Mesodermal cell (in vitro differentiated cells): ENCODE data around the gene TCHP.

ENCODE experiments used
- H3K27ac ChIP-seq: 2 replicates; pipeline ENCODE4 v1.7.0; 2013; ENCODE audit warnings: mild to moderate bottlenecking, low read depth, low read length, moderate library complexity; ENCODE audit not compliant: severe bottlenecking
- H3K36me3 ChIP-seq: 2 replicates; pipeline ENCODE4 v1.7.1; 2013; ENCODE audit warnings: mild to moderate bottlenecking, low read length, moderate library complexity; ENCODE audit not compliant: control insufficient read depth, insufficient read depth
- H3K4me1 ChIP-seq: one replicate; pipeline ENCODE4 v1.7.1; 2013; ENCODE audit warnings: mild to moderate bottlenecking, low read length; ENCODE audit not compliant: insufficient read depth, control insufficient read depth, poor library complexity, severe bottlenecking
- H3K4me3 ChIP-seq: 2 replicates; pipeline ENCODE4 v1.7.0; 2013; ENCODE audit warnings: low read length, control low read depth, mild to moderate bottlenecking; ENCODE audit not compliant: insufficient read depth, poor library complexity, severe bottlenecking; ENCODE audit errors: extremely low read depth
- H3K9me3 ChIP-seq: 2 replicates; pipeline ENCODE4 v1.7.1; 2013; ENCODE audit warnings: mild to moderate bottlenecking, low read length, moderate library complexity; ENCODE audit not compliant: control insufficient read depth
- WGBS, 2 experiments: methylation state at CpG; one replicate each; pipeline ENCODE4 v1.1.5; 2013; ENCODE audit warnings: missing lambda C conversion rate in 2 of 2; ENCODE audit not compliant: insufficient coverage in 2 of 2; 5-methylcytosine and 5-hydroxymethylcytosine counted together

The TCHP gene

GRCh38 chr12:109864916-109865315, 35.2 kb upstream of the TCHP start:
- peaks cover 4% of the 10 kb centered on the region for H3K36me3 ChIP-seq
- H3K4me1 ChIP-seq, result peaks cover 9% of the 10 kb centered on the region
- H3K27ac ChIP-seq, result no peak overlapping the region
- 85 to 88% methylated on average over 3 of the region's 3 CpGs for WGBS, 2 experiments
- no peaks in the 10 kb centered on the region for H3K9me3 ChIP-seq
- no peak overlapping the region for H3K4me3 ChIP-seq

GRCh38 chr12:109868182-109869051, 31.7 kb upstream of the TCHP start:
- Histone ChIP-seq H3K4me1 (peaks cover 9% of the 10 kb centered on the region), H3K27ac (no peak overlapping the region), H3K36me3 (peaks cover 11% of the 10 kb centered on the region), H3K9me3 (no peaks in the 10 kb centered on the region), H3K4me3 (no peak overlapping the region)
- WGBS, 2 experiments, result 94 to 96% methylated on average over 4 to 9 of the region's 9 CpGs

- peaks cover 11% of the 10 kb centered on the region for H3K36me3 ChIP-seq
- no peaks in the 10 kb centered on the region for H3K4me1 ChIP-seq
- no peaks in the 10 kb centered on the region for H3K9me3 ChIP-seq
- H3K27ac ChIP-seq, result peak overlapping the region; percentile 30
- whole genome bisulfite sequencing, 2 experiments, result 83 to 87% methylated on average over 2 of the region's 2 CpGs
- H3K4me3 ChIP-seq, result no peak overlapping the region
Observed at GRCh38 chr12:109870648-109871047, 29.4 kb upstream of the TCHP start.

- peak overlapping the region; percentile 30 for H3K27ac ChIP-seq
- no peaks in the 10 kb centered on the region for H3K9me3 ChIP-seq
- WGBS, 2 experiments, result 77 to 95% methylated on average over 5 to 7 of the region's 7 CpGs
- no peaks in the 10 kb centered on the region for H3K4me1 ChIP-seq
- H3K36me3 ChIP-seq, result peaks cover 11% of the 10 kb centered on the region
- no peak overlapping the region for H3K4me3 ChIP-seq
Observed at GRCh38 chr12:109871668-109872314, 28.3 kb upstream of the TCHP start.

- no peaks in the 10 kb centered on the region for H3K4me1 ChIP-seq
- no peaks in the 10 kb centered on the region for H3K9me3 ChIP-seq
- no peak overlapping the region for H3K27ac ChIP-seq
- WGBS, 2 experiments, result 76 to 79% methylated on average over 3 to 5 of the region's 6 CpGs
- no peak overlapping the region for H3K4me3 ChIP-seq
- H3K36me3 ChIP-seq, result peaks cover 8% of the 10 kb centered on the region
Observed at GRCh38 chr12:109873653-109874052, 26.4 kb upstream of the TCHP start.

GRCh38 chr12:109875572-109876131, 24.4 kb upstream of the TCHP start:
- no peaks in the 10 kb centered on the region for H3K4me1 ChIP-seq
- H3K9me3 ChIP-seq, result no peaks in the 10 kb centered on the region
- H3K27ac ChIP-seq, result no peak overlapping the region
- H3K4me3 ChIP-seq, result no peak overlapping the region
- 95% methylated on average over 5 of the region's 6 CpGs for WGBS, 2 experiments
- peaks cover 8% of the 10 kb centered on the region for H3K36me3 ChIP-seq

GRCh38 chr12:109876406-109876805, 23.7 kb upstream of the TCHP start:
- Histone ChIP-seq H3K27ac (no peak overlapping the region), H3K4me1 (peaks cover 1% of the 10 kb centered on the region), H3K36me3 (peaks cover 8% of the 10 kb centered on the region), H3K9me3 (no peaks in the 10 kb centered on the region), H3K4me3 (no peak overlapping the region)

GRCh38 chr12:109877504-109878246, 22.4 kb upstream of the TCHP start:
- Histone ChIP-seq H3K36me3 (peaks cover 5% of the 10 kb centered on the region), H3K9me3 (no peaks in the 10 kb centered on the region), H3K4me3 (no peak overlapping the region), H3K4me1 (peaks cover 4% of the 10 kb centered on the region), H3K27ac (no peak overlapping the region)
- WGBS, 2 experiments, result 52 to 67% methylated on average over 5 to 8 of the region's 10 CpGs

- no peak overlapping the region for H3K4me3 ChIP-seq
- no peaks in the 10 kb centered on the region for H3K36me3 ChIP-seq
- no peaks in the 10 kb centered on the region for H3K9me3 ChIP-seq
- 71 to 100% methylated on average over 1 of the region's 3 CpGs for WGBS, 2 experiments
- H3K4me1 ChIP-seq, result peaks cover 4% of the 10 kb centered on the region
- no peak overlapping the region for H3K27ac ChIP-seq
Observed at GRCh38 chr12:109878247-109878625, 21.8 kb upstream of the TCHP start.

DNA sequence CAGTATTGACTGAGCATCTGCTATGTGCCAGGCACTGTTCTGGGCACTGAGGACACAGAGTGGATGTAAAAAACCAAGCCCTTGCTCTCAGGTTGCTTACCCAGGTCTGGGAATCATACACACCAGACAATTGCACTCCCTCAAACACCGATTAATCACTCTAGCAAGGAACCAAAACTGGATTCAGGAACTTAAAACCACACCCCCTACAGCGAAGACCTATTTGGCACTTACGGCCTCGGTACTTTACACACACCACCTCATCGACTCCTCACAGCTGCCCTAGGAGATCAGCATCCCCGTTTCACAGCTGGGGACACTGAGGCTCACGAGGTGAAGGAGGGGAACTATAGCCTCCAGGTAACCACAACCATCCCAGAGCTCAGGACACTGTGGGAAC, 21.3 kb upstream of the TCHP start:
- H3K9me3 ChIP-seq, result no peaks in the 10 kb centered on the region
- WGBS, 2 experiments, result 75 to 78% methylated on average over 7 of the region's 7 CpGs
- peak overlapping the region; percentile 71 for H3K4me3 ChIP-seq
- H3K4me1 ChIP-seq, result peaks cover 4% of the 10 kb centered on the region
- no peaks in the 10 kb centered on the region for H3K36me3 ChIP-seq
- H3K27ac ChIP-seq, result no peak overlapping the region
